Neuron (in vitro differentiated cells): Measurements from ENCODE around the gene SLC35E1.
A peak's percentile ranks its signal among the peaks of the same experiment; 100 is the strongest.

Source experiments
- H2AFZ ChIP-seq: one replicate; pipeline ENCODE4 v1.6.1; 2013; ENCODE audit warnings: low read depth, mild to moderate bottlenecking, inconsistent platforms, low read length, moderate library complexity
- H3K27me3 ChIP-seq: one replicate; pipeline ENCODE4 v1.6.1; 2013; ENCODE audit warnings: low read length; ENCODE audit not compliant: insufficient read depth
- H3K36me3 ChIP-seq: one replicate; pipeline ENCODE4 v1.6.1; 2013; ENCODE audit warnings: low read length; ENCODE audit not compliant: insufficient read depth
- H3K4me1 ChIP-seq: one replicate; pipeline ENCODE4 v1.6.1; 2013; ENCODE audit warnings: low read length; ENCODE audit not compliant: insufficient read depth
- H3K4me3 ChIP-seq: 2 replicates; pipeline ENCODE4 v1.5.1; 2013; ENCODE audit warnings: mild to moderate bottlenecking, low read length, moderate library complexity
- H3K9me3 ChIP-seq: one replicate; pipeline ENCODE4 v1.6.1; 2013; ENCODE audit warnings: low read length

The SLC35E1 gene

GRCh38 chr19:16584248-16585093 is 12.3 kb upstream of the SLC35E1 start:
- no peak overlapping the region for H2AFZ ChIP-seq
- H3K4me3 ChIP-seq: peak overlapping the region; percentile 30
- H3K27me3 ChIP-seq: no peaks in the 10 kb centered on the region
- no peaks in the 10 kb centered on the region for H3K9me3 ChIP-seq
- peaks cover 4% of the 10 kb centered on the region for H3K36me3 ChIP-seq
- peaks cover 47% of the 10 kb centered on the region for H3K4me1 ChIP-seq

- Histone ChIP-seq H3K4me1 (peaks cover 39% of the 10 kb centered on the region), H3K4me3 (no peak overlapping the region), H3K9me3 (no peaks in the 10 kb centered on the region), H2AFZ (no peak overlapping the region), H3K27me3 (no peaks in the 10 kb centered on the region), H3K36me3 (peaks cover 18% of the 10 kb centered on the region)
These were observed 10.5 kb upstream of the SLC35E1 start for GRCh38 chr19:16582486-16583261.

- H3K4me1 ChIP-seq: peaks cover 32% of the 10 kb centered on the region
- H2AFZ ChIP-seq: no peak overlapping the region
- no peaks in the 10 kb centered on the region for H3K9me3 ChIP-seq
- H3K27me3 ChIP-seq: no peaks in the 10 kb centered on the region
- H3K4me3 ChIP-seq: no peak overlapping the region
- peaks cover 21% of the 10 kb centered on the region for H3K36me3 ChIP-seq
These were observed 9.7 kb upstream of the SLC35E1 start for GRCh38 chr19:16581971-16582343.

- no peak overlapping the region for H2AFZ ChIP-seq
- H3K27me3 ChIP-seq: no peaks in the 10 kb centered on the region
- peaks cover 26% of the 10 kb centered on the region for H3K4me1 ChIP-seq
- H3K4me3 ChIP-seq: no peak overlapping the region
- H3K9me3 ChIP-seq: no peaks in the 10 kb centered on the region
- peaks cover 26% of the 10 kb centered on the region for H3K36me3 ChIP-seq
These were observed 9.1 kb upstream of the SLC35E1 start for GRCh38 chr19:16581145-16581970.

GRCh38 chr19:16579381-16579780 is 7.2 kb upstream of the SLC35E1 start:
- H3K36me3 ChIP-seq: peaks cover 39% of the 10 kb centered on the region

GRCh38 chr19:16577531-16577985 is 5.3 kb upstream of the SLC35E1 start:
- Histone ChIP-seq H3K4me3 (no peak overlapping the region), H2AFZ (no peak overlapping the region), H3K4me1 (peaks cover 14% of the 10 kb centered on the region), H3K27me3 (no peaks in the 10 kb centered on the region), H3K36me3 (peaks cover 43% of the 10 kb centered on the region), H3K9me3 (no peaks in the 10 kb centered on the region)

More at GRCh38 chr19:16579381-16579780, 7.2 kb upstream of the SLC35E1 start:
- peaks cover 9% of the 10 kb centered on the region for H3K4me1 ChIP-seq
- no peak overlapping the region for H3K4me3 ChIP-seq
- no peaks in the 10 kb centered on the region for H3K27me3 ChIP-seq
- H3K9me3 ChIP-seq: no peaks in the 10 kb centered on the region
- H2AFZ ChIP-seq: no peak overlapping the region

- Histone ChIP-seq H3K4me1 (peaks cover 14% of the 10 kb centered on the region), H2AFZ (no peak overlapping the region), H3K36me3 (peaks cover 43% of the 10 kb centered on the region), H3K4me3 (no peak overlapping the region), H3K27me3 (no peaks in the 10 kb centered on the region), H3K9me3 (no peaks in the 10 kb centered on the region)
These were observed 4.7 kb upstream of the SLC35E1 start for GRCh38 chr19:16576690-16577530.

- Histone ChIP-seq H3K4me3 (no peak overlapping the region), H2AFZ (no peak overlapping the region), H3K9me3 (no peaks in the 10 kb centered on the region), H3K36me3 (peaks cover 43% of the 10 kb centered on the region), H3K4me1 (peaks cover 19% of the 10 kb centered on the region), H3K27me3 (no peaks in the 10 kb centered on the region)
These were observed 3.9 kb upstream of the SLC35E1 start for GRCh38 chr19:16575861-16576689.

GRCh38 chr19:16575282-16575681 is 3.1 kb upstream of the SLC35E1 start:
- Histone ChIP-seq H3K36me3 (peaks cover 43% of the 10 kb centered on the region), H2AFZ (no peak overlapping the region), H3K4me3 (no peak overlapping the region), H3K9me3 (no peaks in the 10 kb centered on the region), H3K27me3 (no peaks in the 10 kb centered on the region), H3K4me1 (peaks cover 19% of the 10 kb centered on the region)

- no peaks in the 10 kb centered on the region for H3K9me3 ChIP-seq
- H2AFZ ChIP-seq: no peak overlapping the region
- H3K4me1 ChIP-seq: peaks cover 19% of the 10 kb centered on the region
- peaks cover 42% of the 10 kb centered on the region for H3K36me3 ChIP-seq
- H3K27me3 ChIP-seq: no peaks in the 10 kb centered on the region
- peak overlapping the region; percentile 60 for H3K4me3 ChIP-seq
These were observed 1.7 kb upstream of the SLC35E1 start for GRCh38 chr19:16573925-16574324.

- Histone ChIP-seq H3K4me3 (peak overlapping the region; percentile 60), H3K36me3 (peaks cover 38% of the 10 kb centered on the region), H2AFZ (no peak overlapping the region), H3K27me3 (no peaks in the 10 kb centered on the region), H3K4me1 (peaks cover 19% of the 10 kb centered on the region), H3K9me3 (no peaks in the 10 kb centered on the region)
These were observed 1.1 kb upstream of the SLC35E1 start for GRCh38 chr19:16573296-16573695.
